Suprapubic skin (tissue), 4 donors: ENCODE measurements around the gene EXO1. TPM values are rescaled to one million over a fixed set of nuclear protein-coding genes. Genes with fewer than 3 reads are reported as not detected.

Experiments used
- DNase-seq, 2 donors: peaks; one replicate each; pipeline ENCODE4 v3.0.0-alpha.2; 2019; ENCODE audit warnings: low spot score in 2 of 2
- H3K27ac ChIP-seq: fragments of 200-600 bp; sonication (generic); one replicate; pipeline ENCODE4 v1.5.1; 2019
- H3K27me3 ChIP-seq: fragments of 200-600 bp; sonication (generic); one replicate; pipeline ENCODE4 v1.5.1; 2019
- H3K36me3 ChIP-seq: fragments of 200-600 bp; sonication (generic); one replicate; pipeline ENCODE4 v1.5.1; 2019
- H3K4me1 ChIP-seq: fragments of 200-600 bp; sonication (generic); one replicate; pipeline ENCODE4 v1.5.1; 2019
- H3K4me3 ChIP-seq: fragments of 200-600 bp; sonication (generic); one replicate; pipeline ENCODE4 v1.5.1; 2019; ENCODE audit warnings: mild to moderate bottlenecking
- H3K9me3 ChIP-seq: fragments of 200-600 bp; sonication (generic); one replicate; pipeline ENCODE4 v1.5.1; 2019
- EP300 ChIP-seq: sonication (generic); formaldehyde crosslinking; IDR thresholded peaks from one replicate; pipeline ENCODE4 v1.6.1; 2017; ENCODE audit warnings: antibody characterized with exemption
- POLR2A ChIP-seq, 2 donors: fragments of 450-650 bp; IDR thresholded peaks; one replicate each; pipeline ENCODE4 v1.6.1; 2017; ENCODE audit warnings: antibody characterized with exemption in 2 of 2, mild to moderate bottlenecking in 2 of 2, moderate library complexity in 2 of 2
- POLR2AphosphoS5 ChIP-seq, 3 donors: sonication (generic); formaldehyde crosslinking; IDR thresholded peaks; one replicate each; pipeline ENCODE4 v1.6.1; 2017; ENCODE audit warnings: antibody characterized with exemption in 3 of 3
- WGBS: methylation state at CpG from one replicate; pipeline ENCODE4 v1.1.5; 2018; 5-methylcytosine and 5-hydroxymethylcytosine counted together
- total RNA-seq, 4 donors: library from RNA; depleted of rRNA; stranded (reverse); fragments of >200 nt; gene quantifications; one replicate each; pipeline ENCODE4 v1.1.0, GENCODE V29; 2016
- TF ChIP-seq, protein P1 (sequence below), 2 donors: fragments of 200-600 bp in 1 of 2; fragments of 450-650 bp in 1 of 2; sonication (generic) in 1 of 2; IDR thresholded peaks; one replicate each; pipeline ENCODE4 v1.5.1; 2016 to 2019; ENCODE audit warnings: antibody characterized with exemption in 2 of 2, mild to moderate bottlenecking in 1 of 2, moderate library complexity in 1 of 2

EXO1 gene
- total RNA-seq, 4 donors from 2014 or later: 0.48 to 1.6 (median 0.94) TPM

DNA sequence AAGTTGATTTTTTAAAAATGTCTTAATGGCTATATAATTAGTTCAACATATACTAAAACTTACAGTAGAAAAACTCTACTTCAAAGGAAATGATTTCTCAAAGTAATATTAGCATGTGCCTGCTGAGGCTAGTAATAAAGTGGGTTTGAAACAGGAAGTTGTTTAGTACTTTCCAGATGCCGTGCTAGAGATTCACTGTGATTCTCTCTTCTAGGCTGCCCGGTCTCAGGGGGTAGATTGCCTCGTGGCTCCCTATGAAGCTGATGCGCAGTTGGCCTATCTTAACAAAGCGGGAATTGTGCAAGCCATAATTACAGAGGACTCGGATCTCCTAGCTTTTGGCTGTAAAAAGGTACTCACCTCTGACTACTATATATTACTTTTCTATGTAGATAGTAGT, 9.1 kb downstream of the EXO1 start:
- no peak for DNase-seq
- H3K4me3 ChIP-seq: no peak overlapping the region
- TF ChIP-seq EP300 (no peak), POLR2A (IDR thresholded peaks at IDR 0.05) (no peak), POLR2AphosphoS5 (IDR thresholded peaks at IDR 0.05) (no peak)
- TF ChIP-seq, protein P1, sequence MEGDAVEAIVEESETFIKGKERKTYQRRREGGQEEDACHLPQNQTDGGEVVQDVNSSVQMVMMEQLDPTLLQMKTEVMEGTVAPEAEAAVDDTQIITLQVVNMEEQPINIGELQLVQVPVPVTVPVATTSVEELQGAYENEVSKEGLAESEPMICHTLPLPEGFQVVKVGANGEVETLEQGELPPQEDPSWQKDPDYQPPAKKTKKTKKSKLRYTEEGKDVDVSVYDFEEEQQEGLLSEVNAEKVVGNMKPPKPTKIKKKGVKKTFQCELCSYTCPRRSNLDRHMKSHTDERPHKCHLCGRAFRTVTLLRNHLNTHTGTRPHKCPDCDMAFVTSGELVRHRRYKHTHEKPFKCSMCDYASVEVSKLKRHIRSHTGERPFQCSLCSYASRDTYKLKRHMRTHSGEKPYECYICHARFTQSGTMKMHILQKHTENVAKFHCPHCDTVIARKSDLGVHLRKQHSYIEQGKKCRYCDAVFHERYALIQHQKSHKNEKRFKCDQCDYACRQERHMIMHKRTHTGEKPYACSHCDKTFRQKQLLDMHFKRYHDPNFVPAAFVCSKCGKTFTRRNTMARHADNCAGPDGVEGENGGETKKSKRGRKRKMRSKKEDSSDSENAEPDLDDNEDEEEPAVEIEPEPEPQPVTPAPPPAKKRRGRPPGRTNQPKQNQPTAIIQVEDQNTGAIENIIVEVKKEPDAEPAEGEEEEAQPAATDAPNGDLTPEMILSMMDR (IDR thresholded peaks at IDR 0.05): no peak
- no peaks in the 10 kb centered on the region for H3K9me3 ChIP-seq
- H3K36me3 ChIP-seq: no peaks in the 10 kb centered on the region
- no peak overlapping the region for H3K27ac ChIP-seq
- H3K4me1 ChIP-seq: no peaks in the 10 kb centered on the region
- 66% methylated on average over 6 of the region's 6 CpGs for WGBS
- H3K27me3 ChIP-seq: no peaks in the 10 kb centered on the region

DNA sequence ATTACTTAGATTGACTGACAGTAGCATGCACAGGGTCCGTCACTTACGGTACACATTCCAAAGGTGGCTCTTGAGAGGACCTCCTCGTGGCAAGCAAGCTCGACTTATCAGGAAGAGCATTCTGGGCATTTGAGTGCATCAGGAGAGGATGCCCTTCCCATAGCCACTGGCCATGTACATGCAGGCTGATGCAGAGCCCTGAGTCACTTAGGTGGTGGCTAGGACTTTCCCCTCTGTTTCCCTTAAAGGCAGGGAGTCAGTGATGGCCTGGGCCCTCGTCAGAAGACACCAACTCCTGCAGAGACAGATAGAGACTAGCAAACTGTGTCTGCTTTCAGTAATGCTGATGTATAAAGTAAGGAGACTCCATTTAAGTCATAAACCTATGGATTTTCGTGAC, 12.9 kb downstream of the EXO1 start:
- Histone ChIP-seq H3K27me3 (no peaks in the 10 kb centered on the region), H3K4me3 (no peak overlapping the region), H3K27ac (no peak overlapping the region), H3K36me3 (no peaks in the 10 kb centered on the region), H3K4me1 (no peaks in the 10 kb centered on the region), H3K9me3 (no peaks in the 10 kb centered on the region)
- 88% methylated on average over 6 of the region's 6 CpGs for WGBS
- no peak for DNase-seq
- TF ChIP-seq POLR2AphosphoS5 (IDR thresholded peaks at IDR 0.05): no peak
- TF ChIP-seq POLR2A (IDR thresholded peaks at IDR 0.05): no peak
- TF ChIP-seq, protein P1 (IDR thresholded peaks at IDR 0.05): no peak
- TF ChIP-seq EP300: no peak

DNA sequence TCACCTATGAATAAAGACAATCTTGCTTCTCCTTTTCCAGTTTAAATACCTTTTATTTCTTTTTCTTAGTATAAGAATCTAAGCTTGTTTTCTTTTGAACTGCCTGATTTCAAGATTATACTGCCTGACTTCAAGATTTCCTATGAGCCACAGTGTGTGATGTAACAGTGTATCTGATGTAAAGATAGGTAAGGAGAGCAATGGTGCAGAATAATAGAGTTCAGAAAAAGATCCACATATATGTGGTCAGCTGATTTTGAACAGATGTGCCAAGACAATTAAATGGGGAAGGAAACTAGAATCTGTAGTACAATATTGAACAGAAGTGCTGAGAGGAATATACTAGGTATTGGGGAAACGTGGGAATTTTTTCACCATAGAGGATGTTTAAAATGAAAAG, 21.0 kb downstream of the EXO1 start:
- Histone ChIP-seq H3K4me1 (no peaks in the 10 kb centered on the region), H3K27me3 (no peaks in the 10 kb centered on the region), H3K4me3 (no peak overlapping the region), H3K36me3 (no peaks in the 10 kb centered on the region), H3K9me3 (no peaks in the 10 kb centered on the region), H3K27ac (no peak overlapping the region)
- 79% methylated on average over 1 of the region's 1 CpG for WGBS
- TF ChIP-seq, protein P1 (IDR thresholded peaks at IDR 0.05): no peak
- TF ChIP-seq POLR2AphosphoS5 (IDR thresholded peaks at IDR 0.05) (no peak), EP300 (no peak), POLR2A (IDR thresholded peaks at IDR 0.05) (no peak)
- DNase-seq: no peak

DNA sequence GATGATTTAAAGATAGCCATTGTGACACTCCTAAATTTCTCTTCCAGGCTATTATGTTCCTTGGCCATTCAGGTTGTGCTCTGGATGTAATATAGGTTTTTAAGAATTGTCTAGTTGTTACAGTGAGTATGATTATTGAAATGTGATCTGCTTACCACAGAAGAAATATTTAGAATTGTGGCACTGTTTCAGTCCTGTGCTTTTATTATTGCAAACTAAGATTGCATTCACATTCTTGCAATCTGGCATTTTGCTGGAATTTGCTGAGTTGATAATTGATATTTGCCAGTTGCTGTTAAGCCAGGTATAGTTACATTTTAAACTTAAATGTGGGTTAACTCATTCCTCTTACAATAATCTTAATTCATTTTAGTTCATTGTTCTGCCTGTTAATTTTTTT, 22.3 kb downstream of the EXO1 start:
- no peak for DNase-seq
- Histone ChIP-seq H3K27me3 (no peaks in the 10 kb centered on the region), H3K4me1 (no peaks in the 10 kb centered on the region), H3K9me3 (no peaks in the 10 kb centered on the region), H3K36me3 (no peaks in the 10 kb centered on the region), H3K4me3 (no peak overlapping the region), H3K27ac (no peak overlapping the region)
- no peak for TF ChIP-seq POLR2A (IDR thresholded peaks at IDR 0.05)
- TF ChIP-seq POLR2AphosphoS5 (IDR thresholded peaks at IDR 0.05): no peak
- TF ChIP-seq, protein P1 (IDR thresholded peaks at IDR 0.05): no peak
- no peak for TF ChIP-seq EP300

DNA sequence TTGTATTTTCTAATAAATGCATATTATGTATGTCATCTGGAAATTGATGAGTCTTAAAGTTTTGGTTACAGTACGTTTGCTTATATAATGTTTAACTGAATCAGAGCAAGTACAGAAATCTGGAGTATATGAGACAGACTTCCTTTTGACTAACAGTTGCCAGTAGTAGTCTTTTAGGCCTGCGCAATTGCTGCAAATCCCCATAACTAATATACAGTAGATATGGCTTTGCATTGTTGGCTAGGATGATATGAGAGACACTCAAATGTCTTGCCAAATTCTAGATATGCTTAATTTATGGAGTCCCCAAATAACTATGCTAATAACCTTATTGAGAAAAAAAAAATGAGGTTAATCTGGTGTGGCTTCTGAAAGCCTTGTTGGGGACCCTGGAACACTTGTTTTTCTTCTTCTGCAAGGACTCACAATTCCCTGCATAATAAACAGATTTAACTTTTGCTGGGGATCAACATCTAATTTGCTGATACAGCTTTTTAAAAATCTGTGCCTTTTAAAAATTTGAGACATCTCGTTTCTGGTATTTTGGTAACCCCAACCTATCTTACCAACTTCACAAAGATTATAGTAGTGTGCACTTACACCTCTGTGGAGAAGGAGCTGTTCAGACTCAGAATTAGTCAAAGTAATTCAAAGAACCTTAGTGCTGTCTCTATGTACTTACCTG, 22.9 kb downstream of the EXO1 start:
- H3K36me3 ChIP-seq: no peaks in the 10 kb centered on the region
- no peaks in the 10 kb centered on the region for H3K27me3 ChIP-seq
- WGBS: 92% methylated on average over 3 of the region's 3 CpGs
- H3K4me3 ChIP-seq: no peak overlapping the region
- H3K9me3 ChIP-seq: no peaks in the 10 kb centered on the region
- H3K4me1 ChIP-seq: no peaks in the 10 kb centered on the region
- no peak overlapping the region for H3K27ac ChIP-seq
- no peak for DNase-seq
- TF ChIP-seq, protein P1 (IDR thresholded peaks at IDR 0.05): no peak
